Neuron (in vitro differentiated cells): ENCODE data around the gene PCBP4.
A peak's percentile ranks its signal among the peaks of the same experiment; 100 is the strongest.

Source experiments
- H2AFZ ChIP-seq: one replicate; pipeline ENCODE4 v1.6.1; 2013; ENCODE audit warnings: low read depth, mild to moderate bottlenecking, inconsistent platforms, low read length, moderate library complexity
- H3K27me3 ChIP-seq: one replicate; pipeline ENCODE4 v1.6.1; 2013; ENCODE audit warnings: low read length; ENCODE audit not compliant: insufficient read depth
- H3K36me3 ChIP-seq: one replicate; pipeline ENCODE4 v1.6.1; 2013; ENCODE audit warnings: low read length; ENCODE audit not compliant: insufficient read depth
- H3K4me1 ChIP-seq: one replicate; pipeline ENCODE4 v1.6.1; 2013; ENCODE audit warnings: low read length; ENCODE audit not compliant: insufficient read depth
- H3K4me3 ChIP-seq: 2 replicates; pipeline ENCODE4 v1.5.1; 2013; ENCODE audit warnings: mild to moderate bottlenecking, low read length, moderate library complexity
- H3K9me3 ChIP-seq: one replicate; pipeline ENCODE4 v1.6.1; 2013; ENCODE audit warnings: low read length

PCBP4 gene

GRCh38 chr3:51967384-51968169 is at the start of gene PCBP4:
PCBP4 (minus strand) TSS chr3:51967454; CDS start chr3:51961240, 6,214 bp downstream.
- Histone ChIP-seq H3K27me3 (no peaks in the 10 kb centered on the region), H3K36me3 (no peaks in the 10 kb centered on the region), H3K4me1 (peaks cover 46% of the 10 kb centered on the region), H3K9me3 (no peaks in the 10 kb centered on the region), H2AFZ (no peak within 1 kb of the TSS), H3K4me3 (peak within 1 kb of the TSS; percentile 69)

- Histone ChIP-seq H3K27me3 (peaks cover 2% of the 10 kb centered on the region), H3K36me3 (no peaks in the 10 kb centered on the region), H3K4me3 (no peak overlapping the region), H3K9me3 (peaks cover 3% of the 10 kb centered on the region), H3K4me1 (no peaks in the 10 kb centered on the region), H2AFZ (no peak overlapping the region)
These were observed 48.4 kb upstream of the PCBP4 start for GRCh38 chr3:52015438-52016228.

- Histone ChIP-seq H3K9me3 (peaks cover 3% of the 10 kb centered on the region), H3K27me3 (peaks cover 2% of the 10 kb centered on the region), H3K36me3 (no peaks in the 10 kb centered on the region), H3K4me3 (no peak overlapping the region), H3K4me1 (no peaks in the 10 kb centered on the region), H2AFZ (no peak overlapping the region)
These were observed 47.4 kb upstream of the PCBP4 start for GRCh38 chr3:52014613-52015012.

GRCh38 chr3:52013802-52014598 is 46.7 kb upstream of the PCBP4 start:
- Histone ChIP-seq H3K4me1 (no peaks in the 10 kb centered on the region), H3K9me3 (peaks cover 3% of the 10 kb centered on the region), H2AFZ (no peak overlapping the region), H3K36me3 (no peaks in the 10 kb centered on the region), H3K4me3 (no peak overlapping the region), H3K27me3 (peaks cover 2% of the 10 kb centered on the region)

- no peak overlapping the region for H3K4me3 ChIP-seq
- H2AFZ ChIP-seq, result no peak overlapping the region
- peaks cover 2% of the 10 kb centered on the region for H3K27me3 ChIP-seq
- peaks cover 3% of the 10 kb centered on the region for H3K9me3 ChIP-seq
- H3K4me1 ChIP-seq, result no peaks in the 10 kb centered on the region
- no peaks in the 10 kb centered on the region for H3K36me3 ChIP-seq
These were observed 45.4 kb upstream of the PCBP4 start for GRCh38 chr3:52012699-52013098.

GRCh38 chr3:52010431-52010830 is 43.2 kb upstream of the PCBP4 start:
- no peak overlapping the region for H3K4me3 ChIP-seq
- H3K9me3 ChIP-seq, result peaks cover 3% of the 10 kb centered on the region
- H3K36me3 ChIP-seq, result no peaks in the 10 kb centered on the region
- H2AFZ ChIP-seq, result no peak overlapping the region
- H3K27me3 ChIP-seq, result no peaks in the 10 kb centered on the region
- peaks cover 12% of the 10 kb centered on the region for H3K4me1 ChIP-seq

- Histone ChIP-seq H3K36me3 (no peaks in the 10 kb centered on the region), H2AFZ (no peak overlapping the region), H3K4me1 (peaks cover 44% of the 10 kb centered on the region), H3K27me3 (no peaks in the 10 kb centered on the region), H3K4me3 (no peak overlapping the region), H3K9me3 (peaks cover 3% of the 10 kb centered on the region)
These were observed 40.0 kb upstream of the PCBP4 start for GRCh38 chr3:52007291-52007690.

GRCh38 chr3:52006820-52007133 is 39.5 kb upstream of the PCBP4 start:
- H3K4me1 ChIP-seq, result peaks cover 49% of the 10 kb centered on the region
- no peak overlapping the region for H3K4me3 ChIP-seq
- no peaks in the 10 kb centered on the region for H3K36me3 ChIP-seq
- H3K9me3 ChIP-seq, result no peaks in the 10 kb centered on the region
- H2AFZ ChIP-seq, result no peak overlapping the region
- H3K27me3 ChIP-seq, result no peaks in the 10 kb centered on the region

- peaks cover 51% of the 10 kb centered on the region for H3K4me1 ChIP-seq
- H3K9me3 ChIP-seq, result no peaks in the 10 kb centered on the region
- no peaks in the 10 kb centered on the region for H3K36me3 ChIP-seq
- no peaks in the 10 kb centered on the region for H3K27me3 ChIP-seq
- H3K4me3 ChIP-seq, result no peak overlapping the region
- peak overlapping the region; percentile 81 for H2AFZ ChIP-seq
These were observed 39.0 kb upstream of the PCBP4 start for GRCh38 chr3:52006017-52006819.

GRCh38 chr3:52005571-52005986 is 38.3 kb upstream of the PCBP4 start:
- peaks cover 51% of the 10 kb centered on the region for H3K4me1 ChIP-seq
- H3K27me3 ChIP-seq, result no peaks in the 10 kb centered on the region
- no peaks in the 10 kb centered on the region for H3K9me3 ChIP-seq
- no peak overlapping the region for H3K4me3 ChIP-seq
- no peaks in the 10 kb centered on the region for H3K36me3 ChIP-seq
- H2AFZ ChIP-seq, result peak overlapping the region; percentile 81

- no peak overlapping the region for H2AFZ ChIP-seq
- H3K9me3 ChIP-seq, result no peaks in the 10 kb centered on the region
- H3K4me1 ChIP-seq, result peaks cover 51% of the 10 kb centered on the region
- H3K27me3 ChIP-seq, result no peaks in the 10 kb centered on the region
- no peaks in the 10 kb centered on the region for H3K36me3 ChIP-seq
- no peak overlapping the region for H3K4me3 ChIP-seq
These were observed 37.7 kb upstream of the PCBP4 start for GRCh38 chr3:52004906-52005395.

- no peaks in the 10 kb centered on the region for H3K27me3 ChIP-seq
- no peak overlapping the region for H2AFZ ChIP-seq
- no peaks in the 10 kb centered on the region for H3K36me3 ChIP-seq
- H3K9me3 ChIP-seq, result no peaks in the 10 kb centered on the region
- no peak overlapping the region for H3K4me3 ChIP-seq
- H3K4me1 ChIP-seq, result peaks cover 51% of the 10 kb centered on the region
These were observed 37.0 kb upstream of the PCBP4 start for GRCh38 chr3:52004163-52004787.
